H1 (cell line): ENCODE data around the gene LMOD2. TPM values are rescaled to one million over a fixed set of nuclear protein-coding genes. Genes with fewer than 3 reads are reported as not detected.

Experiments
- CTCF ChIA-PET: fragments of 300-600 bp; sonication (Branson Sonifier 250); formaldehyde crosslinking; loops from one replicate; lab custom pipeline; 2021; ENCODE audit not compliant: partially characterized antibody; lab: Charles Lee
- POLR2A ChIA-PET: fragments of 300-600 bp; sonication (Branson Sonifier 250); formaldehyde crosslinking; loops from one replicate; lab custom pipeline; 2021; ENCODE audit warnings: inconsistent platforms; ENCODE audit not compliant: partially characterized antibody; lab: Charles Lee
- DNase-seq, 2 experiments: peaks; one replicate each; pipeline versions ENCODE4 v3.0.0 to v3.0.0-alpha.2; 2010 to 2022; ENCODE audit warnings: low spot score in 2 of 2, low read depth in 1 of 2, mixed read lengths in 1 of 2
- FAIRE-seq: peaks from 2 replicates; lab custom pipeline; 2011; peaks lifted over from hg19 to GRCh38; lab: Jason Lieb, UNC
- H2AFZ ChIP-seq: 2 replicates; pipeline ENCODE4 v1.8.1; 2012; ENCODE audit warnings: low read length, inconsistent platforms
- H2AK5ac ChIP-seq: 2 replicates; pipeline ENCODE4 v1.6.1; 2013; ENCODE audit warnings: low read depth, low read length
- H2BK120ac ChIP-seq: replicated peaks from 2 replicates; pipeline ENCODE3; 2013; ENCODE audit warnings: low read depth, low read length, inconsistent platforms
- H2BK12ac ChIP-seq: 2 replicates; pipeline ENCODE4 v1.6.1; 2013; ENCODE audit warnings: low read depth, low read length
- H2BK15ac ChIP-seq: 2 replicates; pipeline ENCODE4 v1.6.1; 2013; ENCODE audit warnings: low read length
- H2BK20ac ChIP-seq: 2 replicates; pipeline ENCODE4 v1.6.1; 2013; ENCODE audit warnings: low read length
- H2BK5ac ChIP-seq: 2 replicates; pipeline ENCODE4 v1.6.1; 2013; ENCODE audit warnings: low read depth, low read length
- H3K14ac ChIP-seq: 2 replicates; pipeline ENCODE4 v1.6.1; 2013; ENCODE audit warnings: inconsistent platforms; ENCODE audit not compliant: insufficient read length
- H3K18ac ChIP-seq: 2 replicates; pipeline ENCODE4 v1.6.1; 2013; ENCODE audit warnings: low read length; ENCODE audit errors: extremely low read depth
- H3K23ac ChIP-seq: 2 replicates; pipeline ENCODE4 v1.6.1; 2013; ENCODE audit warnings: inconsistent platforms; ENCODE audit not compliant: insufficient read length
- H3K23me2 ChIP-seq: 2 replicates; pipeline ENCODE4 v1.6.1; 2013; ENCODE audit warnings: low read depth, low read length
- H3K27ac ChIP-seq: 2 replicates; pipeline ENCODE4 v1.6.1; 2011; ENCODE audit warnings: low read depth, low read length, inconsistent platforms
- H3K27me3 ChIP-seq, 4 experiments: replicated peaks in 1 of 4; 1 replicate in 1 of 4; 2 replicates in 3 of 4; pipeline versions ENCODE4 v1.6.1 to v1.8.1; 2011 to 2013; ENCODE audit warnings: low read length in 3 of 4, mild to moderate bottlenecking in 3 of 4, inconsistent platforms in 2 of 4, mixed read lengths in 2 of 4, moderate library complexity in 1 of 4; ENCODE audit not compliant: control insufficient read depth in 3 of 4, insufficient read depth in 3 of 4; ENCODE audit errors: extremely low read depth in 1 of 4
- H3K36me3 ChIP-seq, 4 experiments: 2 replicates each; pipeline versions ENCODE4 v1.6.1 to v1.8.1; 2011 to 2013; ENCODE audit warnings: mild to moderate bottlenecking in 4 of 4, low read length in 3 of 4, moderate library complexity in 2 of 4, control low read depth in 1 of 4, inconsistent platforms in 1 of 4; ENCODE audit not compliant: insufficient read depth in 4 of 4, control insufficient read depth in 2 of 4
- H3K4ac ChIP-seq: replicated peaks from 2 replicates; pipeline ENCODE3; 2013; ENCODE audit warnings: low read length, low read depth, mixed read lengths, inconsistent platforms; ENCODE audit not compliant: insufficient read length
- H3K4me1 ChIP-seq, 4 experiments: replicated peaks in 1 of 4; 1 replicate in 1 of 4; 2 replicates in 3 of 4; pipeline versions ENCODE4 v1.6.1 to v1.8.1; 2011 to 2013; ENCODE audit warnings: low read length in 3 of 4, inconsistent platforms in 2 of 4, mixed read lengths in 1 of 4; ENCODE audit not compliant: insufficient read depth in 4 of 4, control insufficient read depth in 3 of 4
- H3K4me2 ChIP-seq, 2 experiments: 2 replicates each; pipeline versions ENCODE4 v1.6.1 to v1.8.1; 2011 to 2013; ENCODE audit warnings: low read depth in 2 of 2, low read length in 2 of 2, control low read depth in 1 of 2, inconsistent platforms in 1 of 2, mild to moderate bottlenecking in 1 of 2; ENCODE audit not compliant: insufficient read depth in 1 of 2
- H3K4me3 ChIP-seq, 4 experiments: fragments of 200-600, 300-600 bp in 1 of 4; sonication (generic), shearing (Covaris generic), sonication (Bioruptor Twin) in 1 of 4; 2 replicates each; pipeline versions ENCODE4 v1.5.1 to v1.8.1; 2011 to 2016; ENCODE audit warnings: low read length in 4 of 4, low read depth in 3 of 4, control low read depth in 2 of 4, inconsistent platforms in 2 of 4, mild to moderate bottlenecking in 2 of 4, mixed read lengths in 1 of 4, moderate library complexity in 1 of 4; ENCODE audit not compliant: insufficient read depth in 2 of 4; ENCODE audit errors: extremely low read depth in 1 of 4
- H3K56ac ChIP-seq: replicated peaks from 2 replicates; pipeline ENCODE3; 2013; ENCODE audit warnings: low read depth, mild to moderate bottlenecking, mixed read lengths, low read length, inconsistent platforms; ENCODE audit not compliant: insufficient read length
- H3K79me1 ChIP-seq: 2 replicates; pipeline ENCODE4 v1.6.1; 2013; ENCODE audit warnings: low read depth, low read length, control low read depth
- H3K79me2 ChIP-seq, 2 experiments: 2 replicates each; pipeline versions ENCODE4 v1.6.1 to v1.8.1; 2012 to 2013; ENCODE audit warnings: low read length in 2 of 2, mild to moderate bottlenecking in 2 of 2, inconsistent platforms in 1 of 2; ENCODE audit not compliant: insufficient read depth in 2 of 2, control insufficient read depth in 1 of 2
- H3K9ac ChIP-seq, 4 experiments: replicated peaks in 1 of 4; 1 replicate in 1 of 4; 2 replicates in 3 of 4; pipeline versions ENCODE4 v1.6.1 to v1.8.1; 2011 to 2013; ENCODE audit warnings: low read depth in 3 of 4, low read length in 3 of 4, control low read depth in 2 of 4, mild to moderate bottlenecking in 2 of 4, moderate library complexity in 2 of 4, inconsistent platforms in 1 of 4; ENCODE audit errors: extremely low read depth in 1 of 4
- H3K9me3 ChIP-seq, 2 experiments: 2 replicates each; pipeline versions ENCODE4 v1.6.1 to v1.8.1; 2012 to 2013; ENCODE audit warnings: mild to moderate bottlenecking in 2 of 2, moderate library complexity in 2 of 2, control low read depth in 1 of 2, inconsistent platforms in 1 of 2, low read depth in 1 of 2, low read length in 1 of 2, mixed read lengths in 1 of 2; ENCODE audit not compliant: insufficient read depth in 2 of 2
- H4K20me1 ChIP-seq, 2 experiments: replicated peaks in 1 of 2; 2 replicates each; pipeline versions ENCODE3 to v1.8.1; 2011 to 2013; ENCODE audit warnings: inconsistent platforms in 2 of 2, low read length in 2 of 2, mild to moderate bottlenecking in 1 of 2; ENCODE audit not compliant: insufficient read depth in 2 of 2, control insufficient read depth in 1 of 2
- H4K5ac ChIP-seq: 2 replicates; pipeline ENCODE4 v1.6.1; 2013; ENCODE audit warnings: low read length, low read depth, mixed read lengths, inconsistent platforms; ENCODE audit not compliant: insufficient read length
- H4K8ac ChIP-seq: 2 replicates; pipeline ENCODE4 v1.8.0; 2013; ENCODE audit warnings: mild to moderate bottlenecking, moderate library complexity, low read length, inconsistent platforms; ENCODE audit not compliant: insufficient read depth; ENCODE audit errors: extremely low read depth
- H4K91ac ChIP-seq: replicated peaks from 2 replicates; pipeline ENCODE3; 2013; ENCODE audit warnings: low read length, mixed read lengths, inconsistent platforms; ENCODE audit not compliant: insufficient read length
- BCL11A ChIP-seq, 2 experiments: IDR thresholded peaks; one replicate each; pipeline ENCODE4 v1.6.1; 2011; ENCODE audit warnings: low read depth in 2 of 2, low read length in 2 of 2, mild to moderate bottlenecking in 2 of 2
- CHD2 ChIP-seq: IDR thresholded peaks from 2 replicates; pipeline ENCODE4 v1.6.1; 2012; ENCODE audit warnings: low read length, improper control_type of control experiment
- GABPA ChIP-seq: IDR thresholded peaks from 2 replicates; pipeline ENCODE4 v1.6.1; 2011; ENCODE audit warnings: mild to moderate bottlenecking, low read length, moderate library complexity, borderline replicate concordance; ENCODE audit not compliant: insufficient read depth
- HDAC2 ChIP-seq, 2 experiments: fragments of 300-600 bp in 1 of 2; sonication (generic) in 1 of 2; IDR thresholded peaks; 2 replicates each; pipeline ENCODE4 v1.6.1; 2011 to 2012; ENCODE audit warnings: low read depth in 2 of 2, low read length in 2 of 2, mild to moderate bottlenecking in 2 of 2, moderate library complexity in 2 of 2, borderline replicate concordance in 1 of 2, inconsistent platforms in 1 of 2
- KDM5A ChIP-seq: fragments of 200-600 bp; IDR thresholded peaks from 2 replicates; pipeline ENCODE4 v1.7.1; 2012; ENCODE audit warnings: mild to moderate bottlenecking, low read length, inconsistent platforms, mixed read lengths
- MAFK ChIP-seq: IDR thresholded peaks from 2 replicates; pipeline ENCODE4 v1.6.1; 2012; ENCODE audit warnings: low read depth, mild to moderate bottlenecking, improper control_type of control experiment, low read length
- RAD21 ChIP-seq, 2 experiments: IDR thresholded peaks in 1 of 2; conservative IDR thresholded peaks in 1 of 2; 2 replicates each; pipeline ENCODE4 v1.6.1; 2011; ENCODE audit warnings: low read depth in 2 of 2, low read length in 2 of 2, improper control_type of control experiment in 1 of 2, inconsistent platforms in 1 of 2, mild to moderate bottlenecking in 1 of 2, moderate library complexity in 1 of 2
- RNF2 ChIP-seq: fragments of 200-900, 300-1000 bp; sonication (generic); IDR thresholded peaks from 2 replicates; pipeline ENCODE4 v1.7.1; 2016; ENCODE audit warnings: borderline replicate concordance, low read depth, mild to moderate bottlenecking, antibody characterized with exemption, low read length; ENCODE audit not compliant: poor library complexity, severe bottlenecking; ENCODE audit errors: missing control alignments
- SP4 ChIP-seq: IDR thresholded peaks from 2 replicates; pipeline ENCODE4 v1.6.1; 2012; ENCODE audit warnings: low read length, inconsistent platforms
- SUZ12 ChIP-seq: fragments of 200-600 bp; sonication (generic); IDR thresholded peaks from 2 replicates; pipeline ENCODE4 v1.6.1; 2012; ENCODE audit warnings: mild to moderate bottlenecking, inconsistent platforms, low read length, moderate library complexity, mixed read lengths
- TAF1 ChIP-seq: IDR thresholded peaks from 2 replicates; pipeline ENCODE4 v1.6.1; 2011; ENCODE audit warnings: mild to moderate bottlenecking, low read depth, low read length
- TBP ChIP-seq: IDR thresholded peaks from 2 replicates; pipeline ENCODE4 v1.6.1; 2011; ENCODE audit warnings: low read depth, low read length, improper control_type of control experiment
- WGBS, 2 experiments: shearing (Covaris generic) in 1 of 2; methylation state at CpG; one replicate each; pipeline versions ENCODE4 v1.1.6 to v1.1.7; 2013 to 2015; ENCODE audit warnings: low lambda C conversion rate in 2 of 2, mixed read lengths in 2 of 2, inconsistent platforms in 1 of 2, low coverage in 1 of 2, missing lambda C conversion rate in 1 of 2; ENCODE audit not compliant: insufficient replicate concordance in 2 of 2, insufficient coverage in 1 of 2, insufficient read length in 1 of 2; ENCODE audit errors: extremely low coverage in 1 of 2, missing lambda C conversion rate in 1 of 2; 5-methylcytosine and 5-hydroxymethylcytosine counted together
- polyA plus RNA-seq, 7 experiments: library from polyadenylated mRNA; depleted of rRNA in 3 of 7; stranded (reverse) in 5 of 7; unstranded in 2 of 7; fragments of >200 nt in 5 of 7; fragments of 200-250 nt in 2 of 7; gene quantifications; 1 replicate in 5 of 7; 2 replicates in 1 of 7; 4 replicates in 1 of 7; pipeline versions ENCODE4 v1.2.1 to v1.2.3, GENCODE V29; 2011 to 2013; ENCODE audit warnings: missing spikeins in 2 of 7, mixed read lengths in 2 of 7
- total RNA-seq: library from RNA; stranded (reverse); fragmentation: NEBNext Ultra II Directional; extraction: Animal tissue kit (Norgen Biotek cat#: 25700); gene quantifications from 2 replicates; pipeline ENCODE4 v1.2.1, GENCODE V29; 2021

The LMOD2 gene
- total and polyA plus RNA-seq, 2 of the 8 experiments (the other 6 are each of a cell fraction or from before 2014, with no cell fraction given), result 0.03 to 0.22 TPM

DNA sequence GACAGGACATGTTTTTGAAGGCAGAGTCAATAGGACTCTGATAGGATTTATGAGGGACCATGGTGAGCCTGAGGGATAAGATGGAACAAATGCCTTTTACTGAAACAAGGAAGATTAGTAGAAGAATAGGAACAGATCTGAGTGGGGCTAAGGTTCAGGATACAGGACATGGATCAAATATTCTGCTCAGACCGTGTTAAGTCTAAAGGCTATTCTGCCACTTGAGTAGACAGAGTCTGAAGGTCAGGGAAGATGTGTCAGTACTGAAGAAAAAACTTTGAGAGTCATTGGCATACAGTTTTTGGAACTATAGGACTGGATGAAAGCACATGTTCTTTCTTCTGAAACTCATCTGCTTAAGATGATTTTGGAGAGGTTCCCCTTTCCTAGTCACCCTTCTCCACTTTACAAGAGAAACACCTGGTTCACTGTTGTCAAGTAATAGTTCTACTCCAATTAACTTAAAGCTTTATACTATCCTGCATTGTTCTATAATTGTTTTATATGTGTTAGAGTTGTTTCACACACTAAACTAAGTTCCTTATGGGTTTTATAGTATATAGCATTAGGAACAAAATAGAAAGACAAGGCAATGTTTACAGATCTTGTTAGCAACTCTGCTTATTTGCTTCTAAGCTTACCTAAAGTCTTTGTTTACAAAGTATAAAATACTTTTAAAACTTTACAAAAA lies 49.7 kb downstream of the LMOD2 start:
- Histone ChIP-seq H3K56ac (no peak overlapping the region), H4K20me1 (peaks cover 0 to 4% of the 10 kb centered on the region in 2 experiments), H2BK120ac (no peak overlapping the region), H2AK5ac (no peak overlapping the region), H2BK15ac (no peak overlapping the region), H3K79me1 (no peaks in the 10 kb centered on the region), H3K27me3 (no peaks in the 10 kb centered on the region), H3K4me1 (no peaks in the 10 kb centered on the region; a peak in 1 of 7 replicates), H3K4ac (no peak overlapping the region), H3K27ac (no peak overlapping the region), H3K9me3 (no peaks in the 10 kb centered on the region), H3K14ac (no peak overlapping the region), H3K23me2 (no peaks in the 10 kb centered on the region), H3K4me2 (no peak overlapping the region), H3K18ac (no peak overlapping the region), H2BK5ac (no peak overlapping the region), H3K4me3 (no peak overlapping the region), H2BK20ac (no peak overlapping the region), H4K8ac (no peak overlapping the region), H3K79me2 (peaks cover 0 to 8% of the 10 kb centered on the region in 2 experiments; a peak in 1 of 4 replicates), H3K36me3 (peaks cover 2 to 62% (median 17%) of the 10 kb centered on the region in 4 experiments; a peak in 6 of 8 replicates), H4K5ac (no peak overlapping the region), H2BK12ac (no peak overlapping the region), H2AFZ (no peak overlapping the region), H4K91ac (no peak overlapping the region), H3K9ac (no peak overlapping the region), H3K23ac (no peak overlapping the region)
- no peak for DNase-seq
- FAIRE-seq, result no peak
- CTCF ChIA-PET, result interaction anchor here (0.9 to 1.5 kb wide), 4 partner anchors 12 to 167 kb away, joined by 3 to 5 read pairs (median 4); partner anchors contain the start of gene WASL
- 94% methylated on average over 1 of the region's 1 CpG; no CpG with 5 or more reads in 1 of the 2 experiments for WGBS, 2 experiments
- POLR2A ChIA-PET, result no interaction called here
- TF ChIP-seq KDM5A (no peak), RNF2 (no peak), HDAC2 (IDR thresholded peaks at IDR 0.05; ENCODE audit: borderline replicate concordance in 1 of 2, low read depth in 2 of 2, low read length in 2 of 2) (no peak), GABPA (no peak), SP4 (no peak), TBP (no peak), RAD21 (IDR thresholded peaks at IDR 0.05 in 1 of 2, conservative IDR thresholded peaks at IDR 0.05 in 1 of 2; ENCODE audit: low read depth in 2 of 2, low read length in 2 of 2) (no peak), SUZ12 (no peak), BCL11A (IDR thresholded peaks at IDR 0.05; ENCODE audit: low read depth in 2 of 2, low read length in 2 of 2) (no peak), MAFK (no peak), TAF1 (no peak), CHD2 (no peak)
